CD1c-positive myeloid dendritic cell (primary cell): Measurements from ENCODE around the gene ATF5.
A peak's percentile ranks its signal among the peaks of the same experiment; 100 is the strongest.

Experiments
- DNase-seq: peaks from one replicate; pipeline ENCODE4 v3.0.0-alpha.2; 2016; ENCODE audit errors: extremely low spot score

ATF5 gene

DNA sequence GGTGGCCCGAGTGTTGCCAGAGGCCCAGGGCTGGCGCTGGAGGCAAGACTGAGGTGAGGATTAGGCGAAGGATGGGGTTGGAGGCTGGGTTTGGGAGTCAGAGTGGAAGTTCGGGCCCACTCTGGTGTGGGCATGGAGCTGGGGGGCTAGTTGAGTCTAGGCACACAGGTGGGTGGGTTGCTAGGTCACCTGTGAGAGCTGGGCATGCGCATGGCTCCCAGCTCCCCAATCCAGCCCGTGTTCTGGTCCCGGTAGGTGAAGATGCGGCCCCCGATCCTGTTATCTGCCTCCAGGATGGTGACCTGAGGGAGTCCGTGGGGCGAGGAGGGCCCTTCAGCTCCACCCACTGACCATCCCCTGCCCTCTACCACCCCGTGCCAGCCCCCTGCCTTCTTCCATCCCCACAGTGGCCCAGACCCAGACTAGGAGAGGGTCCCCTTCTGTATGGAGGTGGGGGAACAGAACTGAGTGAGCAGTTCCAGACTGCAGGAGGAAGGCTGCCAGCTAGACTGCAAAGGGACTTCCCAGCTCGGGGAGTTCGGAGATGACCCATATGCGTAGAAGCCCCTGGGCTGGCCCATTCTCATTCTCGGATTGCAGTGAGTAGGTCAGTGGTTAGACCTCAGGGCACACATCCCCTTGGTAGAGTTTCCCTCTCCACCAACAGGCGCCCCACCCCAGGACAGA lies 34.0 kb upstream of the ATF5 start:
- peak; percentile 73 for DNase-seq

DNA sequence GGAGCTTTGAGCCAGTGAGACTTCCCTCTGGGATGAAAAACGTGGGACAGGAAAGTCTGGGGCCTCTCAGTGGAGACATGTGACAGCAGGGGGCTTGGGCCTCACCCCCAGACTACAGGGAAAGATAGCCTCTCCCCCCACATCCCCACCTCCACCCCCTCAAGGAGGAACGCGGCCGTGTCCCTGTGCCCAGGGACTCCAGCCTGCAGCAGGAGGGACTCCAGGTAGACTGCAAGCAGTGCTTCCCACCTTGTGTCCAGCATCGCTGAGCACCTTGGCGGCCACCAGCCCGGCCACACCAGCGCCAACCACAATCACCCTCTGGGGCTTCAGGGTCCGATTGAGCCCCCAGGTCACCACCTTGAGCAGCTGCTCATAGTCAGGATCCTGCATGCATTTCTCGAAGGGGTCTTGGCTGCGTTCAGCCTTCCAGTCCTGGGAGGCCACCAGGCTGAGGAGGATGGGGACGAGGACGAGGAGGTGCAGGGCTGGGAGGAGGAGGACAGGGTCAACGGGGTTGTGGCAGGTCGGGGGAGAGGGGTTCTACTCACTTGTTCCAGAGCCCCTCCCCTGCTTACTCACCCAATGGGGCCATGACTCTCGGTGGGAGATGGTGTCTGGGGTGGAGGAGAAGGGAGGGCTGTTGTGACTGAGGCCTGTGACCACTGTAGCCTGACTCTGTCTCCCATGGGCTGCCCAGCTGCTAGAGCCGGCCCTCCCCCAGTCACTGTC lies 33.3 kb upstream of the ATF5 start:
- DNase-seq, result no peak

DNA sequence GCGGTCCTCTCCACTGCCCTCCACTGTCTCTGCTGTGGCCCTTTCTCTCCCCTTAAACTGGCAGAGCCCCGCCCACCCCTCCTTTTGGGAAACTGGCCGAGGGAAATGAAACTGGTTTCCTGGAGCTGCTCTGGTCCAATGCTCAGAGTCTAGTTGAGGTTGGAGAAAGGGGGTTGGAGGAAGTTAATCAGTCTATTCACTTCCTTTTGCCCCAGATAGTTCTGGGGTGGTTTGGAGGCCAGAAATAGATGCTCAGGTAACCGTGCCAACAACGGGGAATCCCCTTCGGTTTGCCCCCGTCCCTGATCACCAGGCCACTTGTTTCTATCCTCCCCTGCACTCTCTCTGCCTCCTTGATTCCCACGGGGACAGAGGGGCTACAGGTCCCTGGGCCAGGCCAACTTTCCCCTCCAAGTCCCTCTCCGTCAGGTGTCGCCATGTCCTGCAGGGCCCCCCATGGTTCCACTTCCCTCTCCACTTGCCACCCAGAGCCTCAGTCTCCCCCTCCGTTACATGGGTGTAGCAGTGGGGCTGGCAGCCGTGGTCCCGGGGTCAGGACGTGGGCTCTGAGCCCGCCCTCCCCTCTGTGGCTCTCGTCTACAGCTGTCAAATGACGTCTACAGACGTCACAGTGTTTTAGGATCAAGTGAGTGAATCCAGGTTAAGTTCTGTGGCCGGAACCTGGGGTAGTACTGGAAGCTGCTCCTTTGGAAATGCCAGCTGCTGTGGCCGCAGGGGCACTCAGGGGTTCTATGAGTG lies 32.0 kb upstream of the ATF5 start, which contains the start of gene IL4I1:
TSS of gene IL4I1 (minus strand) at position 25 of the 759 bp plus-strand sequence. CDS start 727 bp downstream, outside the sequence.
- DNase-seq, result peak; percentile 93

GRCh38 chr19:49904136-49904535 lies 24.9 kb upstream of the ATF5 start:
- peak; percentile 46 for DNase-seq

GRCh38 chr19:49906879-49907564 lies 22.0 kb upstream of the ATF5 start:
- no peak for DNase-seq

DNA sequence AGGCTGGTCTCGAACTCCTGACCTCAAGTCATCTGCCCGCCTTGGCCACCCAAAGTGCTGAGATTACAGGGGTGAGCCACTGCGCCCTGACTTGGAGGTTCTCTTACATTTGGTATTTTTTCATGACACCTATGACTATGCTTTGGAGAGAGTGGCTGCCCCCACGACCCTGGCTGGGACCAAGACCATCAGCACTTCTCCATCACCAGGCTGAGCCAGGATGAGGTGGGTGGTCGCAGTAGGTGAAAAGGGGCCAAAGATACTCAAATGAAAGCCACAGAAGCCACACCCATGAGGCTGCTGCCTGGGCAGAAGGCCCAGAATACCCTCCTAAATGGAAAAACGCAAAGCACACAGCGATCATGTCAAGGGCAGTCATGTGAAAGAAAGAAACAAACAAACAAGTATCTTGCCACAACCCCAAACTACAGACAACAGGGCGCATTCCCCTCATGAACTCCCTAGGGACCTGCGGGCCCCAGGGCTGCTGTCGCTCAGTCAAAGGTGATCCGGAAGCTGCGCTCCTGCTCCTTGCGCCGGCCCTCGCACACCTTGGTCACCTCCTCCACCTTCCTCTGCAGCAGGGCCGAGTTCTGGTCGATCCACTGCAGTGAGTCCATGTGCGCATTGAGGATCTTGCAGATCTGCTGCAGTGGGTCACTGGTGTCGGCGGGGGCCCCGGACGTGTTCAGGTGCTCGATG lies 21.1 kb upstream of the ATF5 start:
- no peak for DNase-seq

- DNase-seq, result no peak
These were observed 20.3 kb upstream of the ATF5 start for GRCh38 chr19:49908480-49909420.

GRCh38 chr19:49910179-49910578 lies 18.8 kb upstream of the ATF5 start:
- no peak for DNase-seq

- peak; percentile 79 for DNase-seq
These were observed 17.4 kb upstream of the ATF5 start for GRCh38 chr19:49911381-49912145.

- no peak for DNase-seq
These were observed 15.9 kb upstream of the ATF5 start for GRCh38 chr19:49912965-49913685.

DNA sequence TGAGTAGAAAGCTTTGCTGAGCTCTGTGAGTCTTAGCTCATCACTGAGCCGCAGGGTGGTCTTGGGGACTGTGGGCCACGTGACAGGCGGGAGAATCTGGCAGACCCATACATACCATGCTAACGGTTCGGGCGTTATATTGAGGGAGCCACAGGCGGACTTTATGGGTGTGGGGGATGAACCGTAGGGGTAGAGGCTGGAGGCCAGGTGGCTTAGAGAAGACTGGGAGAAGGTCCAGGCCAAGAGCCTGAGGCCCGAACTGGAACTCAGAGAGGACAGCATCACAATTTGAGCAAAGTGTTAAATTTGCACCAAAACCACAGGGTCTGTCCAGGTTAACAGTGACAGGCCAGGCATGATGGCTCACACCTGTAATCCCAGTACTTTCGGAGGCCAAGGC lies 15.3 kb upstream of the ATF5 start:
- no peak for DNase-seq

DNA sequence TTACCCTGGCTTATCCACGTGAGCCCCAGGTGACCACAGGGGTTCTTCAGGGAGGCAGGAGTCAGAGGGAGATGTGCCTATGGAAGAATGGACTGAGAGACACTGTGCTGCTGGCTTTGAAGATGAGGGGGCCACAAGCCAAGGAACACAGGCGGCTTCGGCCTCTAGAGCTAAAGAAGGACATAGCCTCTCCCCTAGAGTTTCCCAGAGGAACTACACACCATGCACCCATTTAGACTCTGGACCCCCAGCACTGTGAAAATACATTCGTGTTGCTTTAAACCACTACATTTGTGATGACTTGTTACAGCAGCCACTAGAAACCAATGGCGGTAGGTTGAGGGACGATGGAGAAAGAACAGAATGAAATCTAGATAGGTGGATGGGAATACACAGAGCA lies 13.7 kb upstream of the ATF5 start:
- DNase-seq, result no peak

DNA sequence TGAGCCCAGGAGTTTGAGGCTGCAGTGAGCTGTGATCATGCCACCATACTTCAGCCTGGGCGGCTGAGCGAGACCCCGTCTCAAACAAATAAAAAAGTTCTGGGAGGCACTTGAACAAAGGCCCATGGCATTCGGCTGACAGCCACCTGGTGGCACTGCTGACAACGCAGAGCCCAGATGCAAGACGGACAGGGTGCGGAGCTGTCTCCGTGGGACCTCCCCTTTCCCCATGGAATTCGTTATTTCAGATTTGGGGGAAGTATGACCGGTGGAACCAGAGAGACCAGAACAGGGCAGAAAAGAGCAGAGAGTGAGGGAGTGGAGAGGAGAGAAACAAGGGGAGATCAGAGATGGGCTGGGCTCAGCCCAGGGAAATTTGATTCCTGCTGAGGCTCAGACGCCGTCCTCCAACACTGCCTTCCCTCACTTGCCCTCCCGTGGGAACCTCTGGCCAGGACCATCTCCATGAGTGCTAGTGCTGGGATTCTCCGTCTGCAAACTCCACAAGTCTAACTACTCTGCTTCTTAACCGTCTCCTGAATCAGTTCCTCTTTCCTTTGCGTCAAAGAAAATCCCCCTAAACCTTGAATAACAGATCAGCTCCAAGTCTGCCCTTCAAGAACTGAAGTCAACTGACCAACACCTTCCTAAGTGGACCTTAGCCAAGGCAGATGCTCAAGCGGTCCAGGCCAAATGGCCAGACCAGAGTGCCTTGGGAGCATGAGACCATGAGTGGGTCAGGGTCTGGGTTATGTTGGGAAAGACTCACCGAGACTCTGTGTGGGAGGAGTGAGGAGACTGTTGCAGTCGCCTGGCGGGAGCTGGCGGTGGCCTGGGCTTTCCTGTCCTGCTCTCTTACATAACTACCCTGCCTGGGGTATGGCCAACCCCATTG lies 11.9 kb upstream of the ATF5 start:
- peak; percentile 73 for DNase-seq

GRCh38 chr19:49918089-49918488 lies 10.9 kb upstream of the ATF5 start:
- DNase-seq, result no peak

- no peak for DNase-seq
These were observed 8.2 kb upstream of the ATF5 start for GRCh38 chr19:49920624-49921363.

- no peak for DNase-seq
These were observed 6.9 kb upstream of the ATF5 start for GRCh38 chr19:49921871-49922795.
